Spleen (tissue), 11 donors: ENCODE data around the gene MATN1. TPM values are rescaled to one million over a fixed set of nuclear protein-coding genes. Genes with fewer than 3 reads are reported as not detected.

Experiments used
- DNase-seq: peaks from one replicate; pipeline ENCODE4 v3.0.0-alpha.2; 2020
- H3K27ac ChIP-seq, 8 donors: fragments of 200-600 bp; sonication (generic) in 7 of 8; 1 replicate in 4 of 8; 2 replicates in 4 of 8; pipeline versions ENCODE4 v1.5.0 to v1.8.0; 2016 to 2021; ENCODE audit warnings: inconsistent platforms in 4 of 8, mild to moderate bottlenecking in 4 of 8, moderate library complexity in 1 of 8
- H3K27me3 ChIP-seq, 7 donors: fragments of 200-600 bp; sonication (generic) in 6 of 7; replicated peaks in 1 of 7; 1 replicate in 4 of 7; 2 replicates in 3 of 7; pipeline versions ENCODE4 v1.5.0 to v1.8.0; 2016 to 2021; ENCODE audit warnings: inconsistent platforms in 3 of 7, mild to moderate bottlenecking in 1 of 7
- H3K36me3 ChIP-seq, 6 donors: fragments of 200-600 bp; sonication (generic) in 5 of 6; 1 replicate in 4 of 6; 2 replicates in 2 of 6; pipeline versions ENCODE4 v1.5.0 to v1.8.0; 2016 to 2021; ENCODE audit warnings: inconsistent platforms in 2 of 6
- H3K4me1 ChIP-seq, 6 donors: fragments of 200-600 bp; sonication (generic) in 5 of 6; 1 replicate in 3 of 6; 2 replicates in 3 of 6; pipeline versions ENCODE4 v1.5.0 to v1.8.0; 2016 to 2021; ENCODE audit warnings: inconsistent platforms in 3 of 6
- H3K4me3 ChIP-seq, 8 donors: fragments of 200-600 bp; sonication (generic) in 7 of 8; 1 replicate in 4 of 8; 2 replicates in 4 of 8; pipeline versions ENCODE4 v1.5.0 to v1.8.0; 2016 to 2021; ENCODE audit warnings: inconsistent platforms in 4 of 8, mild to moderate bottlenecking in 4 of 8, moderate library complexity in 2 of 8
- H3K9me3 ChIP-seq, 8 donors: fragments of 200-600 bp; sonication (generic) in 7 of 8; 1 replicate in 4 of 8; 2 replicates in 4 of 8; pipeline versions ENCODE4 v1.5.0 to v1.8.0; 2016 to 2021; ENCODE audit warnings: inconsistent platforms in 4 of 8
- CTCF ChIP-seq, 11 experiments: fragments of 200-600 bp in 7 of 11; fragments of 450-650 bp in 4 of 11; sonication (generic) in 4 of 11; IDR thresholded peaks in 8 of 11; conservative IDR thresholded peaks in 3 of 11; 1 replicate in 7 of 11; 2 replicates in 4 of 11; pipeline versions ENCODE4 v1.4.0 to v1.8.0; 2016 to 2021; ENCODE audit warnings: antibody characterized with exemption in 11 of 11, inconsistent platforms in 4 of 11, mild to moderate bottlenecking in 1 of 11
- POLR2A ChIP-seq, 3 donors: fragments of 450-650 bp; IDR thresholded peaks; one replicate each; pipeline ENCODE4 v1.5.1; 2017; ENCODE audit warnings: antibody characterized with exemption in 3 of 3, mild to moderate bottlenecking in 1 of 3
- POLR2AphosphoS5 ChIP-seq, 3 donors: sonication (generic); formaldehyde crosslinking; IDR thresholded peaks; one replicate each; pipeline ENCODE4 v1.5.1; 2017; ENCODE audit warnings: antibody characterized with exemption in 3 of 3
- WGBS, 5 donors: extraction: QIAGEN DNeasy Blood & Tissue Kit in 3 of 5; methylation state at CpG; one replicate each; pipeline versions ENCODE4 v1.1.5 to v1.1.7; 2013 to 2018; 5-methylcytosine and 5-hydroxymethylcytosine counted together
- intact Hi-C: fragments of 100-400 bp; cut with DNase I; formaldehyde crosslinking; loops from one replicate; pipeline ENCODE4 v1.15.0; 2023; ENCODE audit warnings: low total_unique reads
- polyA plus RNA-seq, 3 donors: library from polyadenylated mRNA; stranded (reverse); fragments of 200-250 nt; gene quantifications; one replicate each; pipeline ENCODE4 v1.2.1, GENCODE V29; 2013
- total RNA-seq, 7 donors: library from RNA; depleted of rRNA in 3 of 7; stranded (reverse); fragments of >200 nt in 3 of 7; fragmentation: NEBNext Ultra II Directional in 4 of 7; extraction: Animal tissue kit (Norgen Biotek cat#: 25700) in 4 of 7; gene quantifications; one replicate each; pipeline versions ENCODE4 v1.1.0 to v1.2.1, GENCODE V29; 2016 to 2021
- donor health status: healthy with polysubstance abuse.
- donor health status: DM: no; HTN: no; CAD: no; lungs with moderate emphysema.
- donor health status: DM: no; HTN: no; CAD: no.
- donor health status: Bipolar disorder and iron deficiency.
- donor health status: healthy.
- donor health status: DM: no; HTN: no; CAD: no.
- donor health status: DM: yes; HTN: yes; CAD: no.

Gene MATN1
- total and polyA plus RNA-seq, 10 donors, result 0.04 to 1.1 (median 0.54) TPM; not detected in 1

DNA sequence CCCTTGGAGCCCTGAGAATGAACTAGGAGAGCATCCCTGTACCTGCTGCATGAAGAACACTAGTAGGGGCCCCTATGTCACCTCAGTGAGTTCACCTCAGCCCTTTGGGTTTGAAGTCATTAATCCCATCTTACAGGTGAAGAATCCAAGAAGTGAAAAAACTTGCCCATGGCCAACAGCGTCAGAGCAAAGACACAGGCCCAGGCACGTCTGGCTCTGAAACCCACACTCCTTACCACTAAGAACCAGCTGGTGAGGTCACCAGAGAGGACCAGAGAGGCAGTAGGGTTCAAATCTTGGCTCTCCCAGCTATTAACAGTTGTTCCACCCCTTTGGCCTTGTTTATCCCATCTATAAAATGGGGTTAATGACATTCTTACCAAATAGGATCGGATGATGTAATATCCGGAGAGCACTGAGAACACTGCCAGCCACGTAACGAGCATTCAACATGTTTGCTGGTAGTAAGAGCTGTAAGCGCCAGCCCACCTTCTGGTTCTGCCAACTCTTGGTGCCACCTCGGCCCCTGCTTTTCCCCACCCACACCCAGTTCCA lies 8.8 kb downstream of the MATN1 start:
- no peaks in the 10 kb centered on the region for H3K36me3 ChIP-seq
- intact Hi-C loops, result loop anchor here (10.0 kb wide), 1 partner anchor 1480 kb away; the partner anchor contains the start of genes MECR and PTPRU
- H3K4me3 ChIP-seq, result no peak overlapping the region
- peaks cover 0 to 12% (median 9%) of the 10 kb centered on the region in 8 donors for H3K9me3 ChIP-seq
- WGBS, 5 donors, result 93 to 97% (median 94%) methylated on average over 8 of the region's 8 CpGs
- TF ChIP-seq CTCF (IDR thresholded peaks at IDR 0.05 in 8 of 11, conservative IDR thresholded peaks at IDR 0.05 in 3 of 11), result no peak
- TF ChIP-seq POLR2AphosphoS5 (IDR thresholded peaks at IDR 0.05), result no peak
- no peak for TF ChIP-seq POLR2A (IDR thresholded peaks at IDR 0.05)
- no peak for DNase-seq
- no peaks in the 10 kb centered on the region for H3K27me3 ChIP-seq
- no peak overlapping the region for H3K27ac ChIP-seq
- peaks cover 0 to 17% (median 11%) of the 10 kb centered on the region in 6 donors for H3K4me1 ChIP-seq

- Histone ChIP-seq H3K27me3 (no peaks in the 10 kb centered on the region), H3K4me3 (no peak overlapping the region), H3K27ac (no peak overlapping the region), H3K4me1 (peaks cover 0 to 12% (median 5%) of the 10 kb centered on the region in 6 donors), H3K36me3 (no peaks in the 10 kb centered on the region), H3K9me3 (peaks cover 0 to 12% (median 9%) of the 10 kb centered on the region in 8 donors)
- TF ChIP-seq POLR2AphosphoS5 (IDR thresholded peaks at IDR 0.05), result no peak
- TF ChIP-seq CTCF (IDR thresholded peaks at IDR 0.05 in 8 of 11, conservative IDR thresholded peaks at IDR 0.05 in 3 of 11), result no peak
- TF ChIP-seq POLR2A (IDR thresholded peaks at IDR 0.05), result no peak
- WGBS, 5 donors, result 70 to 83% (median 76%) methylated on average over 3 to 4 of the region's 4 CpGs
- intact Hi-C loops, result loop anchor here (10.0 kb wide), 1 partner anchor 1479 kb away; the partner anchor contains the start of genes MECR and PTPRU
- no peak for DNase-seq
Measured at GRCh38 chr1:30714025-30714424, 9.4 kb downstream of the MATN1 start.

DNA sequence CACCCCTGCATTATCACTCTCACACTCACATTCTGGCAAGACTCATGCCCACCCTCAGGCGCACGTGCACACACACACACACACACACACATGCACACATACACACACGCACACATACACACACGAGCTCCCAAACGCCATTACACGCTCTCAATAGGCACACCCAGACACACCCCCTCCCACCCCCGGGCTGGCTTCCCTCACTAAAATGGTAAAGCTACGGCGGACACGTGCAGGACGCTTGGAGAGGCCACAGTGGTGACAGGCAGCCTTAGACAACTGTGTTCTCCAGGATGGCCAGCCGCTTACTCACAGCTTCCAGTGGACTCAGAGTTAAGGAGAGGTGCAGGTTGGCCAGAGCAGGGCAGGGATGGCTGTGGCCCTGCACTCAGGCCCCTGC lies 10.1 kb downstream of the MATN1 start:
- Histone ChIP-seq H3K4me3 (no peak overlapping the region), H3K9me3 (peaks cover 0 to 12% (median 9%) of the 10 kb centered on the region in 8 donors), H3K27ac (no peak overlapping the region), H3K27me3 (peaks cover 0 to 7% (median 0%) of the 10 kb centered on the region in 7 donors), H3K4me1 (peaks cover 0 to 8% (median 3%) of the 10 kb centered on the region in 6 donors), H3K36me3 (no peaks in the 10 kb centered on the region)
- intact Hi-C loops, result loop anchor here (10.0 kb wide), 1 partner anchor 1479 kb away; the partner anchor contains the start of genes MECR and PTPRU
- DNase-seq, result no peak
- WGBS, 5 donors, result 54 to 75% (median 70%) methylated on average over 11 to 12 of the region's 12 CpGs
- no peak for TF ChIP-seq POLR2AphosphoS5 (IDR thresholded peaks at IDR 0.05)
- no peak for TF ChIP-seq POLR2A (IDR thresholded peaks at IDR 0.05)
- TF ChIP-seq CTCF (IDR thresholded peaks at IDR 0.05 in 8 of 11, conservative IDR thresholded peaks at IDR 0.05 in 3 of 11), result no peak

DNA sequence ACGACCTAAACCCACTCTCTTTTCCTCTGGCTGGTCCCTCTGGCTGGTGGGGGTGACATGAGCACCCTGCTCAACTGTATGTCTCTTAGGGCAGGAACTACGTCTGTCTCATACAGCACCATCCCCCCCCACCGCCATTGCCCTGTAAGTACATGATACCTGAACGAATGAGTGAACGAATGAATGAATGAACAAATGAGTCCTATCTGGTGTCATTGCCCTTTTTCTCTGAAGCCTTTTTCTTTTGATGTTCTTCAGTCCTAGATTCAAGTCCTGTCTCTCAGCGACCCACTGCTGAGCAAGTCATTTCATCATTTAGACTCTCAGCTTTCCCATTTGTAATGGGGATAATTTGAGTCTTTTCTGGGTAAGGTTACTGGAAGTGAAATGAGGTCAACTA lies 10.8 kb downstream of the MATN1 start:
- H3K36me3 ChIP-seq, result no peaks in the 10 kb centered on the region
- H3K27me3 ChIP-seq, result peaks cover 0 to 14% (median 0%) of the 10 kb centered on the region in 7 donors
- peaks cover 0 to 12% (median 6%) of the 10 kb centered on the region in 6 donors for H3K4me1 ChIP-seq
- TF ChIP-seq POLR2AphosphoS5 (IDR thresholded peaks at IDR 0.05) (no peak), POLR2A (IDR thresholded peaks at IDR 0.05) (no peak), CTCF (IDR thresholded peaks at IDR 0.05 in 8 of 11, conservative IDR thresholded peaks at IDR 0.05 in 3 of 11) (no peak)
- no peak overlapping the region for H3K27ac ChIP-seq
- no peak overlapping the region for H3K4me3 ChIP-seq
- intact Hi-C loops, result loop anchor here (10.0 kb wide), 1 partner anchor 1478 kb away; the partner anchor contains the start of genes MECR and PTPRU
- WGBS, 5 donors, result 82 to 92% (median 88%) methylated on average over 6 of the region's 6 CpGs
- peaks cover 0 to 12% (median 9%) of the 10 kb centered on the region in 8 donors for H3K9me3 ChIP-seq
- no peak for DNase-seq
